ENCODE data around the gene TEX10. TPM values are rescaled to one million over a fixed set of nuclear protein-coding genes. Genes with fewer than 3 reads are reported as not detected.

Gene TEX10
- total RNA-seq, 4 donors from 2014 or later = 8.4 to 24.6 (median 19.3) TPM

- intact Hi-C loops (cut with DNase I) = no loop called here
- H3K9me3 ChIP-seq = no peaks in the 10 kb centered on the region
- no peaks in the 10 kb centered on the region for H3K4me1 ChIP-seq
- no peak overlapping the region for H3K27ac ChIP-seq
- no peak overlapping the region for H3K4me3 ChIP-seq
- H3K27me3 ChIP-seq = no peaks in the 10 kb centered on the region
- no peak for TF ChIP-seq POLR2A (IDR thresholded peaks at IDR 0.05)
- TF ChIP-seq, protein P1, sequence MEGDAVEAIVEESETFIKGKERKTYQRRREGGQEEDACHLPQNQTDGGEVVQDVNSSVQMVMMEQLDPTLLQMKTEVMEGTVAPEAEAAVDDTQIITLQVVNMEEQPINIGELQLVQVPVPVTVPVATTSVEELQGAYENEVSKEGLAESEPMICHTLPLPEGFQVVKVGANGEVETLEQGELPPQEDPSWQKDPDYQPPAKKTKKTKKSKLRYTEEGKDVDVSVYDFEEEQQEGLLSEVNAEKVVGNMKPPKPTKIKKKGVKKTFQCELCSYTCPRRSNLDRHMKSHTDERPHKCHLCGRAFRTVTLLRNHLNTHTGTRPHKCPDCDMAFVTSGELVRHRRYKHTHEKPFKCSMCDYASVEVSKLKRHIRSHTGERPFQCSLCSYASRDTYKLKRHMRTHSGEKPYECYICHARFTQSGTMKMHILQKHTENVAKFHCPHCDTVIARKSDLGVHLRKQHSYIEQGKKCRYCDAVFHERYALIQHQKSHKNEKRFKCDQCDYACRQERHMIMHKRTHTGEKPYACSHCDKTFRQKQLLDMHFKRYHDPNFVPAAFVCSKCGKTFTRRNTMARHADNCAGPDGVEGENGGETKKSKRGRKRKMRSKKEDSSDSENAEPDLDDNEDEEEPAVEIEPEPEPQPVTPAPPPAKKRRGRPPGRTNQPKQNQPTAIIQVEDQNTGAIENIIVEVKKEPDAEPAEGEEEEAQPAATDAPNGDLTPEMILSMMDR (IDR thresholded peaks at IDR 0.05) = no peak
- H3K36me3 ChIP-seq = peaks cover 5 to 98% (median 14%) of the 10 kb centered on the region in 3 donors
- no peak for DNase-seq
- WGBS, 2 donors = 87 to 96% methylated on average over 3 to 4 of the region's 4 CpGs
Measured at GRCh38 chr9:100296407-100296806, 56.3 kb downstream of the TEX10 start.

GRCh38 chr9:100295240-100295639, 57.5 kb downstream of the TEX10 start:
- Histone ChIP-seq H3K36me3 (peaks cover 5 to 98% (median 14%) of the 10 kb centered on the region in 3 donors), H3K4me1 (no peaks in the 10 kb centered on the region), H3K4me3 (no peak overlapping the region), H3K27me3 (no peaks in the 10 kb centered on the region), H3K27ac (no peak overlapping the region), H3K9me3 (no peaks in the 10 kb centered on the region)
- WGBS, 2 donors = 100% methylated on average over 2 of the region's 2 CpGs
- TF ChIP-seq, protein P1 (IDR thresholded peaks at IDR 0.05) = no peak
- TF ChIP-seq POLR2A (IDR thresholded peaks at IDR 0.05) = no peak
- no peak for DNase-seq
- intact Hi-C loops (cut with DNase I) = no loop called here

DNA sequence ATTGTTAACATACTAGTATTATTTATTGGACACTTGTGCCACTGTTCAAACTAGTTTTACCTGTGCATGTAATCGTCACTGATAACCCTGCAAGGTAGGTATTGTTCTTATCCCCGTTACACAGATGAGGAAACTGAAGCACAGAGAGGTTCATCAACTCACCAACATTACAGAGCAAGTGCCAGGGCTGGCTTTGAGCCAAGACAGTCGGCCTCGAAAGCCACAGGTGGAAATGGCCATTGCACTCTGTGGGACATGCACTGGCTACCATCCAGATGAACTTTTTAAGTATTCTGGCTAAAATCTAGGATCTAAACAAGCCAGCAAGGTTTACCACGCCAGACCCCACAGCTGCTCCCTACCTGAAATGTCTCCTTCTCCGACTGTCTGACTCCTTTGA, 57.9 kb downstream of the TEX10 start:
- Histone ChIP-seq H3K27ac (no peak overlapping the region), H3K4me1 (no peaks in the 10 kb centered on the region), H3K4me3 (no peak overlapping the region), H3K36me3 (peaks cover 5 to 98% (median 14%) of the 10 kb centered on the region in 3 donors), H3K9me3 (no peaks in the 10 kb centered on the region), H3K27me3 (no peaks in the 10 kb centered on the region)
- no peak for DNase-seq
- TF ChIP-seq, protein P1 (IDR thresholded peaks at IDR 0.05) = no peak
- TF ChIP-seq POLR2A (IDR thresholded peaks at IDR 0.05) = no peak
- 87 to 93% methylated on average over 4 of the region's 6 CpGs for WGBS, 2 donors
- intact Hi-C loops (cut with DNase I) = no loop called here

- intact Hi-C loops (cut with DNase I) = no loop called here
- 67 to 94% methylated on average over 2 of the region's 3 CpGs for WGBS, 2 donors
- peaks cover 5 to 98% (median 14%) of the 10 kb centered on the region in 3 donors for H3K36me3 ChIP-seq
- no peaks in the 10 kb centered on the region for H3K4me1 ChIP-seq
- no peaks in the 10 kb centered on the region for H3K9me3 ChIP-seq
- no peak overlapping the region for H3K27ac ChIP-seq
- H3K4me3 ChIP-seq = no peak overlapping the region
- no peaks in the 10 kb centered on the region for H3K27me3 ChIP-seq
- no peak for DNase-seq
- no peak for TF ChIP-seq POLR2A (IDR thresholded peaks at IDR 0.05)
- TF ChIP-seq, protein P1 (IDR thresholded peaks at IDR 0.05) = no peak
Measured at GRCh38 chr9:100294341-100294740, 58.4 kb downstream of the TEX10 start.

- Histone ChIP-seq H3K27me3 (no peaks in the 10 kb centered on the region), H3K9me3 (peaks cover 0 to 5% (median 0%) of the 10 kb centered on the region in 3 donors), H3K4me1 (no peaks in the 10 kb centered on the region), H3K27ac (no peak overlapping the region), H3K36me3 (peaks cover 5 to 98% (median 14%) of the 10 kb centered on the region in 3 donors), H3K4me3 (no peak overlapping the region)
- WGBS, 2 donors = 92 to 98% methylated on average over 6 to 7 of the region's 13 CpGs
- TF ChIP-seq POLR2A (IDR thresholded peaks at IDR 0.05) = no peak
- TF ChIP-seq, protein P1 (IDR thresholded peaks at IDR 0.05) = no peak
- DNase-seq = no peak
- intact Hi-C loops (cut with DNase I) = no loop called here
Measured at GRCh38 chr9:100292414-100292813, 60.3 kb downstream of the TEX10 start.

Data from esophagus squamous epithelium (tissue), 5 donors.